HepG2 (cell line): ENCODE measurements around the gene GMEB2. TPM values are rescaled to one million over a fixed set of nuclear protein-coding genes. Genes with fewer than 3 reads are reported as not detected.

Experiments
- ARID5B ChIP-seq: IDR thresholded peaks from 2 replicates; pipeline ENCODE4 v1.4.0; 2020; ENCODE audit warnings: mild to moderate bottlenecking, missing genetic modification reagents
- ATF7 ChIP-seq, 2 experiments: fragments of 450-650 bp in 1 of 2; sonication (generic) in 1 of 2; formaldehyde crosslinking in 1 of 2; IDR thresholded peaks; 2 replicates each; pipeline versions ENCODE4 v1.4.0 to v1.6.1; 2016 to 2020; ENCODE audit warnings: antibody characterized with exemption in 1 of 2, mild to moderate bottlenecking in 1 of 2, missing genetic modification reagents in 1 of 2
- ATRX ChIP-seq: sonication (generic); formaldehyde crosslinking; IDR thresholded peaks from 2 replicates; pipeline ENCODE4 v1.4.0; 2020; ENCODE audit warnings: missing genetic modification reagents, borderline replicate concordance
- IRF1 ChIP-seq: sonication (generic); formaldehyde crosslinking; IDR thresholded peaks from 2 replicates; pipeline ENCODE4 v1.4.0; 2020; ENCODE audit warnings: low read depth, mild to moderate bottlenecking, missing genetic modification reagents
- IRF2 ChIP-seq: IDR thresholded peaks from 2 replicates; pipeline ENCODE4 v1.6.1; 2018; ENCODE audit warnings: missing genetic modification reagents, missing compliant biosample characterization
- KAT7 ChIP-seq: IDR thresholded peaks from 2 replicates; pipeline ENCODE4 v1.6.1; 2018; ENCODE audit warnings: borderline replicate concordance, missing compliant biosample characterization
- MAZ ChIP-seq, 2 experiments: sonication (generic) in 1 of 2; formaldehyde crosslinking in 1 of 2; IDR thresholded peaks; 2 replicates each; pipeline versions ENCODE4 v1.5.0 to v1.6.1; 2012 to 2020; ENCODE audit warnings: low read depth in 2 of 2, mild to moderate bottlenecking in 2 of 2, borderline replicate concordance in 1 of 2, improper control_type of control experiment in 1 of 2, low read length in 1 of 2, missing genetic modification reagents in 1 of 2, moderate library complexity in 1 of 2
- MTA3 ChIP-seq: sonication (generic); formaldehyde crosslinking; IDR thresholded peaks from 2 replicates; pipeline ENCODE4 v1.4.0; 2020; ENCODE audit warnings: missing genetic modification reagents
- NFKB2 ChIP-seq: sonication (generic); formaldehyde crosslinking; IDR thresholded peaks from 2 replicates; pipeline ENCODE4 v1.4.0; 2020; ENCODE audit warnings: missing genetic modification reagents, borderline replicate concordance
- SMARCC2 ChIP-seq: fragments of 450-650 bp; IDR thresholded peaks from 2 replicates; pipeline ENCODE4 v1.6.1; 2017; ENCODE audit warnings: antibody characterized with exemption, mild to moderate bottlenecking
- SNRNP70 ChIP-seq: fragments of 200-400 bp; formaldehyde crosslinking; IDR thresholded peaks from 2 replicates; pipeline ENCODE4 v1.6.1; 2017; ENCODE audit warnings: mild to moderate bottlenecking, low read depth, low read length, moderate library complexity
- SSRP1 ChIP-seq: IDR thresholded peaks from 2 replicates; pipeline ENCODE4 v1.6.1; 2016; ENCODE audit warnings: control low read depth
- TARDBP ChIP-seq: sonication (generic); formaldehyde crosslinking; IDR thresholded peaks from 2 replicates; pipeline ENCODE4 v1.8.0; 2022; ENCODE audit warnings: mild to moderate bottlenecking, missing genetic modification reagents
- TP53 ChIP-seq: sonication (generic); formaldehyde crosslinking; conservative IDR thresholded peaks from 2 replicates; pipeline ENCODE4 v1.4.0; 2020; ENCODE audit warnings: missing genetic modification reagents
- USF2 ChIP-seq, 2 experiments: sonication (generic) in 1 of 2; formaldehyde crosslinking in 1 of 2; IDR thresholded peaks; 2 replicates each; pipeline versions ENCODE4 v1.5.1 to v1.6.1; 2011 to 2020; ENCODE audit warnings: borderline replicate concordance in 1 of 2, low read depth in 1 of 2, low read length in 1 of 2, mild to moderate bottlenecking in 1 of 2, missing genetic modification reagents in 1 of 2, moderate library complexity in 1 of 2
- ZBTB21 ChIP-seq: sonication (generic); formaldehyde crosslinking; IDR thresholded peaks from 2 replicates; pipeline ENCODE4 v1.4.0; 2020; ENCODE audit warnings: missing genetic modification reagents
- ZFYVE20 ChIP-seq: sonication (generic); formaldehyde crosslinking; IDR thresholded peaks from 2 replicates; pipeline ENCODE4 v1.8.0; 2023; ENCODE audit warnings: low read depth, mild to moderate bottlenecking, moderate library complexity, missing genetic modification reagents, borderline replicate concordance
- ZNF275 ChIP-seq: sonication (generic); formaldehyde crosslinking; IDR thresholded peaks from 2 replicates; pipeline ENCODE4 v1.8.0; 2022; ENCODE audit warnings: missing genetic modification reagents, mild to moderate bottlenecking, inconsistent platforms, borderline replicate concordance
- polyA plus RNA-seq, 8 experiments: library from polyadenylated mRNA; depleted of rRNA in 3 of 8; stranded (reverse) in 7 of 8; unstranded in 1 of 8; fragments of >200 nt; fragmentation: Illumina TruSeq in 4 of 8; extraction: Trizol in 4 of 8; gene quantifications; 2 replicates each; pipeline versions ENCODE4 v1.2.1 to v1.2.3, GENCODE V29; 2011 to 2016; ENCODE audit warnings: low read depth in 4 of 8, missing spikeins in 1 of 8, mixed read lengths in 1 of 8; ENCODE audit not compliant: insufficient read depth in 1 of 8
- total RNA-seq, 5 experiments: library from RNA; depleted of rRNA; stranded (reverse); fragments of >200 nt; fragmentation: Illumina TruSeq; extraction: Trizol; gene quantifications; 2 replicates each; pipeline ENCODE4 v1.2.3, GENCODE V29; 2016; ENCODE audit warnings: low read depth in 1 of 5

The GMEB2 gene
- total and polyA plus RNA-seq, 2 of the 13 experiments (the other 11 are each of a cell fraction or from before 2014, with no cell fraction given): 10.6 to 12.4 TPM

- no peak for TF ChIP-seq ATRX (CRISPR knock-in tag)
- TF ChIP-seq SMARCC2: no peak
- TF ChIP-seq MTA3 (CRISPR knock-in tag): no peak
- TF ChIP-seq TP53 (CRISPR knock-in tag): no peak
- TF ChIP-seq ZBTB21 (CRISPR knock-in tag): no peak
- no peak for TF ChIP-seq TARDBP
- TF ChIP-seq ZFYVE20 (CRISPR knock-in tag): 0 out of 2 replicates have a peak, but pooled peaks have one; percentile 38
- TF ChIP-seq IRF2 (CRISPR knock-in tag): no peak
- no peak for TF ChIP-seq SNRNP70
- peak; percentile 93; the same call in 1 of the 2 replicates for TF ChIP-seq NFKB2 (CRISPR knock-in tag)
- TF ChIP-seq ATF7 (IDR thresholded peaks at IDR 0.05): no peak
- no peak for TF ChIP-seq ATF7 (CRISPR knock-in tag; IDR thresholded peaks at IDR 0.05)
- TF ChIP-seq SSRP1 (CRISPR knock-in tag): 0 out of 2 replicates have a peak, but pooled peaks have one; percentile 72
- no peak for TF ChIP-seq USF2 (IDR thresholded peaks at IDR 0.05; ENCODE audit: low read depth, low read length)
- no peak for TF ChIP-seq USF2 (CRISPR knock-in tag; IDR thresholded peaks at IDR 0.05; ENCODE audit: borderline replicate concordance)
- TF ChIP-seq ZNF275 (CRISPR knock-in tag): no peak; the same call in 1 of the 2 replicates
- no peak for TF ChIP-seq ARID5B (CRISPR knock-in tag)
- TF ChIP-seq MAZ (IDR thresholded peaks at IDR 0.05; ENCODE audit: borderline replicate concordance, low read depth, low read length): no peak
- TF ChIP-seq MAZ (CRISPR knock-in tag; IDR thresholded peaks at IDR 0.05; ENCODE audit: low read depth): no peak; the same call in none of the 2 replicates
- no peak for TF ChIP-seq IRF1
- TF ChIP-seq KAT7 (CRISPR knock-in tag): no peak
Measured at GRCh38 chr20:63652192-63652980, 25.5 kb upstream of the GMEB2 start (continued).
